SK-N-SH (cell line): Measurements from ENCODE around the gene NARS2. TPM values are rescaled to one million over a fixed set of nuclear protein-coding genes. Genes with fewer than 3 reads are reported as not detected.

Experiments used
- CTCF ChIA-PET: fragments of 300-600, 350-600 bp; formaldehyde crosslinking; extraction: SDS; loops from one replicate; lab custom pipeline; 2021; lab: Yijun Ruan, JAX
- POLR2A ChIA-PET: fragments of 350-600 bp; sonication (Branson Sonifier 250); formaldehyde crosslinking; extraction: SDS; loops from one replicate; lab custom pipeline; 2020; ENCODE audit warnings: antibody characterized with exemption, inconsistent platforms; lab: Yijun Ruan, JAX
- DNase-seq: peaks from one replicate; pipeline ENCODE4 v3.0.0; 2012
- H2AFZ ChIP-seq: fragments of 200-600 bp; sonication (generic); 2 replicates; pipeline ENCODE4 v1.8.1; 2016; ENCODE audit warnings: antibody characterized with exemption, mild to moderate bottlenecking, low read depth
- H3F3A ChIP-seq: fragments of 200-600 bp; sonication (generic); replicated peaks from 2 replicates; pipeline ENCODE3; 2016; ENCODE audit warnings: antibody characterized with exemption, mild to moderate bottlenecking; ENCODE audit not compliant: insufficient read depth
- H3K27ac ChIP-seq, 2 experiments: fragments of 200-500 bp in 1 of 2; fragments of 200-600 bp in 1 of 2; sonication (Bioruptor generic) in 1 of 2; sonication (generic), shearing (Covaris generic) in 1 of 2; 2 replicates each; pipeline versions ENCODE4 v1.5.1 to v1.6.1; 2014 to 2016; ENCODE audit warnings: low read depth in 2 of 2, inconsistent platforms in 1 of 2, low read length in 1 of 2, mild to moderate bottlenecking in 1 of 2, mixed read lengths in 1 of 2
- H3K27me3 ChIP-seq: fragments of 200-600 bp; sonication (generic), shearing (Covaris generic); 2 replicates; pipeline ENCODE4 v1.6.1; 2016; ENCODE audit warnings: mixed run types; ENCODE audit not compliant: insufficient read depth
- H3K36me3 ChIP-seq, 2 experiments: fragments of 200-500 bp in 1 of 2; fragments of 200-600 bp in 1 of 2; sonication (Bioruptor generic) in 1 of 2; sonication (generic) in 1 of 2; replicated peaks in 1 of 2; 2 replicates each; pipeline versions ENCODE3 to v1.5.1; 2014 to 2016; ENCODE audit warnings: low read length in 1 of 2, mild to moderate bottlenecking in 1 of 2; ENCODE audit not compliant: insufficient read depth in 2 of 2, control insufficient read depth in 1 of 2
- H3K4me1 ChIP-seq, 2 experiments: fragments of 200-500 bp in 1 of 2; fragments of 200-600 bp in 1 of 2; sonication (Bioruptor generic) in 1 of 2; sonication (generic), shearing (Covaris generic) in 1 of 2; 2 replicates each; pipeline versions ENCODE4 v1.5.1 to v1.6.1; 2014 to 2016; ENCODE audit warnings: low read depth in 1 of 2, low read length in 1 of 2, mixed run types in 1 of 2; ENCODE audit not compliant: insufficient read depth in 2 of 2, control insufficient read depth in 1 of 2
- H3K4me2 ChIP-seq: fragments of 200-600 bp; sonication (generic), shearing (Covaris generic); 2 replicates; pipeline ENCODE4 v1.6.1; 2017; ENCODE audit warnings: mixed run types
- H3K4me3 ChIP-seq, 2 experiments: fragments of 200-500 bp in 1 of 2; fragments of 200-600 bp in 1 of 2; sonication (Bioruptor generic) in 1 of 2; sonication (generic), shearing (Covaris generic) in 1 of 2; 2 replicates each; pipeline versions ENCODE4 v1.5.1 to v1.8.1; 2014 to 2016; ENCODE audit warnings: low read depth in 2 of 2, inconsistent platforms in 1 of 2, low read length in 1 of 2, mild to moderate bottlenecking in 1 of 2, mixed read lengths in 1 of 2, moderate library complexity in 1 of 2
- H3K79me2 ChIP-seq: fragments of 200-600 bp; sonication (generic); 2 replicates; pipeline ENCODE4 v1.8.1; 2017; ENCODE audit warnings: mild to moderate bottlenecking; ENCODE audit not compliant: insufficient read depth
- H3K9ac ChIP-seq: fragments of 200-600 bp; sonication (generic); 2 replicates; pipeline ENCODE4 v1.6.1; 2017; ENCODE audit warnings: mixed run types
- H3K9me2 ChIP-seq: fragments of 200-600 bp; sonication (generic); 2 replicates; pipeline ENCODE4 v1.6.1; 2017; ENCODE audit warnings: mixed run types
- H3K9me3 ChIP-seq: fragments of 200-600 bp; sonication (generic); 2 replicates; pipeline ENCODE4 v1.6.1; 2017; ENCODE audit warnings: mixed run types, mild to moderate bottlenecking, moderate library complexity
- H4K20me1 ChIP-seq: fragments of 200-600 bp; sonication (generic); 2 replicates; pipeline ENCODE4 v1.6.1; 2017; ENCODE audit warnings: mild to moderate bottlenecking, mixed run types; ENCODE audit not compliant: insufficient read depth
- CHD2 ChIP-seq: fragments of 150-350 bp; IDR thresholded peaks from 2 replicates; pipeline ENCODE4 v1.6.1; 2018; ENCODE audit warnings: low read length; ENCODE audit not compliant: partially characterized antibody
- EZH2phosphoT487 ChIP-seq: fragments of 200-600 bp; sonication (generic); IDR thresholded peaks from 2 replicates; pipeline ENCODE4 v1.6.1; 2017; ENCODE audit warnings: low read depth, mixed run types, mild to moderate bottlenecking, antibody characterized with exemption, moderate library complexity, borderline replicate concordance
- FOSL2 ChIP-seq: IDR thresholded peaks from 2 replicates; pipeline ENCODE4 v1.4.0; 2012; ENCODE audit warnings: low read depth, mild to moderate bottlenecking, moderate library complexity, borderline replicate concordance
- FOXM1 ChIP-seq: IDR thresholded peaks from 2 replicates; pipeline ENCODE4 v1.4.0; 2012; ENCODE audit warnings: low read depth, mild to moderate bottlenecking
- GABPA ChIP-seq: IDR thresholded peaks from 2 replicates; pipeline ENCODE4 v1.4.0; 2012; ENCODE audit warnings: low read depth, mild to moderate bottlenecking
- GATA2 ChIP-seq: sonication (generic); formaldehyde crosslinking; IDR thresholded peaks from 2 replicates; pipeline ENCODE4 v1.5.0; 2020; ENCODE audit warnings: mild to moderate bottlenecking, missing genetic modification reagents
- JUND ChIP-seq: IDR thresholded peaks from 2 replicates; pipeline ENCODE4 v1.4.0; 2012
- MEF2A ChIP-seq: IDR thresholded peaks from 2 replicates; pipeline ENCODE4 v1.4.0; 2012; ENCODE audit warnings: low read depth, borderline replicate concordance
- MXI1 ChIP-seq: IDR thresholded peaks from 2 replicates; pipeline ENCODE4 v1.6.1; 2012; ENCODE audit warnings: mild to moderate bottlenecking, low read depth, low read length, improper control_type of control experiment
- RAD21 ChIP-seq: IDR thresholded peaks from 2 replicates; pipeline ENCODE4 v1.6.1; 2012; ENCODE audit warnings: mild to moderate bottlenecking, low read length
- RFX5 ChIP-seq: IDR thresholded peaks from 2 replicates; pipeline ENCODE4 v1.6.1; 2012; ENCODE audit warnings: mild to moderate bottlenecking, improper control_type of control experiment, low read length
- YY1 ChIP-seq: IDR thresholded peaks from 2 replicates; pipeline ENCODE4 v1.4.0; 2012; ENCODE audit warnings: low read depth, mild to moderate bottlenecking
- WGBS: methylation state at CpG from one replicate; pipeline ENCODE4 v1.1.6; 2017; ENCODE audit warnings: low lambda C conversion rate; 5-methylcytosine and 5-hydroxymethylcytosine counted together
- polyA plus RNA-seq, 3 experiments: library from polyadenylated mRNA; depleted of rRNA; stranded (reverse); fragments of >200 nt; gene quantifications; 2 replicates each; pipeline ENCODE4 v1.2.3, GENCODE V29; 2012
- TF ChIP-seq, protein P1 (sequence below): fragments of 150-350 bp; IDR thresholded peaks from 2 replicates; pipeline ENCODE4 v1.6.1; 2016; ENCODE audit warnings: mild to moderate bottlenecking, low read depth, low read length
- TF ChIP-seq, protein P2 (sequence below): IDR thresholded peaks from 2 replicates; pipeline ENCODE4 v1.6.1; 2012; ENCODE audit warnings: mild to moderate bottlenecking, low read depth, low read length, moderate library complexity
- TF ChIP-seq, protein P3 (sequence below): fragments of 200-600 bp; sonication (generic); IDR thresholded peaks from 2 replicates; pipeline ENCODE4 v1.6.1; 2017; ENCODE audit warnings: antibody characterized with exemption, mild to moderate bottlenecking, moderate library complexity
- TF ChIP-seq, protein P4 (sequence below): IDR thresholded peaks from 2 replicates; pipeline ENCODE4; 2012
- TF ChIP-seq, protein P5 (sequence below): IDR thresholded peaks from 2 replicates; pipeline ENCODE4 v1.4.0; 2012; ENCODE audit warnings: low read depth, borderline replicate concordance

NARS2 gene
- polyA plus RNA-seq, 1 of the 3 experiments (the other 2 are of a cell fraction), result 8.9 TPM

DNA sequence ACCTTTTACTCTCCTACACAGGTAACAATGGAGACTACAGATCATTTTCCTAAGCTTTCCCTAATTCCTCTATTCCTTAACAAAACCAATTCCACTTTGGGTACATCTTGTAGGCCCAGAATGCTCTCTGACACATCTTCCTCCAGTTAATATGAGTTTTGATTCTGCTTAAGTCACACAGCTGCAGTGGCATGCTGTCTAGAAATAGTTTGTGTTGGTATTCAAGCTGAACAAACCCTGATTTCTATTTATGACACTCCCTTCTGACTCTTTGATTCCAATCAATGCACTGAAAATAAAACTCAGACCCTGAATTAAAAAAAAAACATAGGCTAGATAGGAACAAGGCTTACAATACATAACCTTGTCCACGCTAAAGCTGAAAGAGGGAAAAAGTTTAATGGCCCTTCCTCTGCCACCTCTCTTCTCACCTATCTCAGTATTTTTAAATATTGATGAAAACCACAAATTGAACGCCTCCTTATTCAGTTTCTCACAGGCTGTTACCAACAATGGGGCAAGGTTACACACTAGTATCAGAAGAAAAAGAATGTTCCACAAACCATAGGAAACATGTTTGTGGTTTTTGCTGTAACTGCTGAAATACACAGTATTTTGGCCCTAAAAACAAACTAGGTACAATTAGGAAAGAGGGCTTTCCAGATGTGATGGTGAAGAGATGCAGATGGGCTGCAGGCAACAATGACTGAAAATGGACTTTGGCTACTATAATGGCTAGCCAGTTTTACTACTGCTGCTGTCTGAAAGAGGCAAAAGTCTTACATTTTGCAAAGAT lies 121.3 kb downstream of the NARS2 start:
- Histone ChIP-seq H3K4me2 (no peak overlapping the region), H3K9me3 (no peaks in the 10 kb centered on the region), H3K4me3 (no peak overlapping the region), H3K27me3 (no peaks in the 10 kb centered on the region), H3K9me2 (no peaks in the 10 kb centered on the region), H3K36me3 (peaks cover 0 to 8% of the 10 kb centered on the region in 2 experiments), H3K27ac (peak overlapping the region in 1 of 2 experiments; percentile 97; a peak in 2 of 4 replicates), H2AFZ (no peak overlapping the region), H3K4me1 (peaks cover 0 to 15% of the 10 kb centered on the region in 2 experiments; a peak in 2 of 4 replicates), H3K79me2 (no peaks in the 10 kb centered on the region), H3K9ac (no peak overlapping the region), H3F3A (no peaks in the 10 kb centered on the region), H4K20me1 (no peaks in the 10 kb centered on the region)
- POLR2A ChIA-PET, result no interaction called here
- no peak for TF ChIP-seq MEF2A
- no peak for TF ChIP-seq JUND
- TF ChIP-seq RFX5, result no peak
- TF ChIP-seq, protein P1, sequence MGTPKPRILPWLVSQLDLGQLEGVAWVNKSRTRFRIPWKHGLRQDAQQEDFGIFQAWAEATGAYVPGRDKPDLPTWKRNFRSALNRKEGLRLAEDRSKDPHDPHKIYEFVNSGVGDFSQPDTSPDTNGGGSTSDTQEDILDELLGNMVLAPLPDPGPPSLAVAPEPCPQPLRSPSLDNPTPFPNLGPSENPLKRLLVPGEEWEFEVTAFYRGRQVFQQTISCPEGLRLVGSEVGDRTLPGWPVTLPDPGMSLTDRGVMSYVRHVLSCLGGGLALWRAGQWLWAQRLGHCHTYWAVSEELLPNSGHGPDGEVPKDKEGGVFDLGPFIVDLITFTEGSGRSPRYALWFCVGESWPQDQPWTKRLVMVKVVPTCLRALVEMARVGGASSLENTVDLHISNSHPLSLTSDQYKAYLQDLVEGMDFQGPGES, result no peak
- TF ChIP-seq FOXM1, result no peak
- CTCF ChIA-PET, result interaction anchor here (1.1 kb wide), 1 partner anchor 111 kb away, joined by 4 read pairs; no protein-coding TSS in a partner anchor
- whole genome bisulfite sequencing, result 96% methylated on average over 2 of the region's 2 CpGs
- no peak for DNase-seq

DNA sequence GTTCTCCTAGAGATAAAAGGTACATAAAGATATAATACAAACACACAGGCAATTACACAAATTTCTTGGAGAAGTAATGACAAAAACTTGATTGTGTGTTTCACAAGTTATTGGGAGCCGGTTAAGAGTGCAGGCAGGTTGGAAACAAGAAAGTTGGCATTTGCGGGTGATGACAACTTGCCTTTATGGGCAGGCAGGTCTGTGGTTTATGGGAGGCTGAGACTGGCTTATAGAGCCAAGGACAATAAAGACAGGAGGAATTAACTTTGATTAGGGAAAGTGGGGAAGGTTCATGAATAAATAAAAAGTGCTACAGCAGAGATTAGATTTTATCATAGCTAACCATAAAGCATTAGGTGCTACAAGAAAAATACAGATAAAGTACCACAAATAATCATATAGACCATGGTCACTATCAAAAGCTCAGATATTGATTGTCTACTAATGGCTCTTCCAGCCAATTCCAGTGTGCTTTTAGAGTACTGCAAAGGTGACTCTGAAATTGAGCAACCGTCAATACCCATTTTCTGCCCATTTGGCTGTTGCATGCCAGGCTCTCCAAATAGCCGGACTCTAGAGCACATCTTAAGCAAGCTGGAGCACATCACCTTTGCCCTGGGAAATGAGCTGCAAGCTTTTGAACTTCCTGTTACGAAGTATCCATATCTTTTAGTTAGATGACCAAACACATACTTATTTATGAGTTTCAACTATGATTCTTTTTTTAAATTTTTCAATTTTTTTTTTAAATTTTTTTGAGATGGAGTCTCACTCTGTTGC lies 123.1 kb downstream of the NARS2 start:
- no peak overlapping the region for H2AFZ ChIP-seq
- H3K9me2 ChIP-seq, result no peaks in the 10 kb centered on the region
- no peak overlapping the region for H3K4me3 ChIP-seq
- 98% methylated on average over 5 of the region's 5 CpGs for WGBS
- H3K27ac ChIP-seq, result peak overlapping the region in 1 of 2 experiments; percentile 62; a peak in 2 of 4 replicates
- H3K79me2 ChIP-seq, result no peaks in the 10 kb centered on the region
- H3K4me2 ChIP-seq, result no peak overlapping the region
- no peaks in the 10 kb centered on the region for H3F3A ChIP-seq
- TF ChIP-seq, protein P2, sequence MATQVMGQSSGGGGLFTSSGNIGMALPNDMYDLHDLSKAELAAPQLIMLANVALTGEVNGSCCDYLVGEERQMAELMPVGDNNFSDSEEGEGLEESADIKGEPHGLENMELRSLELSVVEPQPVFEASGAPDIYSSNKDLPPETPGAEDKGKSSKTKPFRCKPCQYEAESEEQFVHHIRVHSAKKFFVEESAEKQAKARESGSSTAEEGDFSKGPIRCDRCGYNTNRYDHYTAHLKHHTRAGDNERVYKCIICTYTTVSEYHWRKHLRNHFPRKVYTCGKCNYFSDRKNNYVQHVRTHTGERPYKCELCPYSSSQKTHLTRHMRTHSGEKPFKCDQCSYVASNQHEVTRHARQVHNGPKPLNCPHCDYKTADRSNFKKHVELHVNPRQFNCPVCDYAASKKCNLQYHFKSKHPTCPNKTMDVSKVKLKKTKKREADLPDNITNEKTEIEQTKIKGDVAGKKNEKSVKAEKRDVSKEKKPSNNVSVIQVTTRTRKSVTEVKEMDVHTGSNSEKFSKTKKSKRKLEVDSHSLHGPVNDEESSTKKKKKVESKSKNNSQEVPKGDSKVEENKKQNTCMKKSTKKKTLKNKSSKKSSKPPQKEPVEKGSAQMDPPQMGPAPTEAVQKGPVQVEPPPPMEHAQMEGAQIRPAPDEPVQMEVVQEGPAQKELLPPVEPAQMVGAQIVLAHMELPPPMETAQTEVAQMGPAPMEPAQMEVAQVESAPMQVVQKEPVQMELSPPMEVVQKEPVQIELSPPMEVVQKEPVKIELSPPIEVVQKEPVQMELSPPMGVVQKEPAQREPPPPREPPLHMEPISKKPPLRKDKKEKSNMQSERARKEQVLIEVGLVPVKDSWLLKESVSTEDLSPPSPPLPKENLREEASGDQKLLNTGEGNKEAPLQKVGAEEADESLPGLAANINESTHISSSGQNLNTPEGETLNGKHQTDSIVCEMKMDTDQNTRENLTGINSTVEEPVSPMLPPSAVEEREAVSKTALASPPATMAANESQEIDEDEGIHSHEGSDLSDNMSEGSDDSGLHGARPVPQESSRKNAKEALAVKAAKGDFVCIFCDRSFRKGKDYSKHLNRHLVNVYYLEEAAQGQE, result no peak
- TF ChIP-seq MXI1 (no peak), FOSL2 (no peak), GATA2 (CRISPR knock-in tag) (no peak), CHD2 (no peak), GABPA (no peak), EZH2phosphoT487 (no peak), YY1 (no peak), RAD21 (no peak)
- TF ChIP-seq, protein P3, sequence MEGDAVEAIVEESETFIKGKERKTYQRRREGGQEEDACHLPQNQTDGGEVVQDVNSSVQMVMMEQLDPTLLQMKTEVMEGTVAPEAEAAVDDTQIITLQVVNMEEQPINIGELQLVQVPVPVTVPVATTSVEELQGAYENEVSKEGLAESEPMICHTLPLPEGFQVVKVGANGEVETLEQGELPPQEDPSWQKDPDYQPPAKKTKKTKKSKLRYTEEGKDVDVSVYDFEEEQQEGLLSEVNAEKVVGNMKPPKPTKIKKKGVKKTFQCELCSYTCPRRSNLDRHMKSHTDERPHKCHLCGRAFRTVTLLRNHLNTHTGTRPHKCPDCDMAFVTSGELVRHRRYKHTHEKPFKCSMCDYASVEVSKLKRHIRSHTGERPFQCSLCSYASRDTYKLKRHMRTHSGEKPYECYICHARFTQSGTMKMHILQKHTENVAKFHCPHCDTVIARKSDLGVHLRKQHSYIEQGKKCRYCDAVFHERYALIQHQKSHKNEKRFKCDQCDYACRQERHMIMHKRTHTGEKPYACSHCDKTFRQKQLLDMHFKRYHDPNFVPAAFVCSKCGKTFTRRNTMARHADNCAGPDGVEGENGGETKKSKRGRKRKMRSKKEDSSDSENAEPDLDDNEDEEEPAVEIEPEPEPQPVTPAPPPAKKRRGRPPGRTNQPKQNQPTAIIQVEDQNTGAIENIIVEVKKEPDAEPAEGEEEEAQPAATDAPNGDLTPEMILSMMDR, result no peak
- TF ChIP-seq, protein P4, sequence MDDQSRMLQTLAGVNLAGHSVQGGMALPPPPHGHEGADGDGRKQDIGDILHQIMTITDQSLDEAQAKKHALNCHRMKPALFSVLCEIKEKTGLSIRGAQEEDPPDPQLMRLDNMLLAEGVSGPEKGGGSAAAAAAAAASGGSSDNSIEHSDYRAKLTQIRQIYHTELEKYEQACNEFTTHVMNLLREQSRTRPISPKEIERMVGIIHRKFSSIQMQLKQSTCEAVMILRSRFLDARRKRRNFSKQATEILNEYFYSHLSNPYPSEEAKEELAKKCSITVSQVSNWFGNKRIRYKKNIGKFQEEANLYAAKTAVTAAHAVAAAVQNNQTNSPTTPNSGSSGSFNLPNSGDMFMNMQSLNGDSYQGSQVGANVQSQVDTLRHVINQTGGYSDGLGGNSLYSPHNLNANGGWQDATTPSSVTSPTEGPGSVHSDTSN, result no peak
- TF ChIP-seq, protein P5, sequence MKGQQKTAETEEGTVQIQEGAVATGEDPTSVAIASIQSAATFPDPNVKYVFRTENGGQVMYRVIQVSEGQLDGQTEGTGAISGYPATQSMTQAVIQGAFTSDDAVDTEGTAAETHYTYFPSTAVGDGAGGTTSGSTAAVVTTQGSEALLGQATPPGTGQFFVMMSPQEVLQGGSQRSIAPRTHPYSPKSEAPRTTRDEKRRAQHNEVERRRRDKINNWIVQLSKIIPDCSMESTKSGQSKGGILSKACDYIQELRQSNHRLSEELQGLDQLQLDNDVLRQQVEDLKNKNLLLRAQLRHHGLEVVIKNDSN, result no peak
- peaks cover 0 to 13% of the 10 kb centered on the region in 2 experiments; a peak in 2 of 4 replicates for H3K4me1 ChIP-seq
- no peaks in the 10 kb centered on the region for H3K9me3 ChIP-seq
- ChIA-PET CTCF (no interaction called here), POLR2A (no interaction called here)
- no peak for DNase-seq
- H4K20me1 ChIP-seq, result no peaks in the 10 kb centered on the region
- H3K36me3 ChIP-seq, result peaks cover 0 to 4% of the 10 kb centered on the region in 2 experiments
- H3K9ac ChIP-seq, result no peak overlapping the region
- no peaks in the 10 kb centered on the region for H3K27me3 ChIP-seq
